ENCODE data around the gene TMEM132E.

- no peak for TF ChIP-seq POLR2A (IDR thresholded peaks at IDR 0.05)
- TF ChIP-seq EP300 (IDR thresholded peaks at IDR 0.05), result no peak
- no peak for TF ChIP-seq CTCF (IDR thresholded peaks at IDR 0.05)
Observed at GRCh38 chr17:34601416-34601815, 22.0 kb downstream of the TMEM132E start.
